ENCODE measurements around the gene CCL15. TPM values are rescaled to one million over a fixed set of nuclear protein-coding genes. Genes with fewer than 3 reads are reported as not detected.
A peak's percentile ranks its signal among the peaks of the same experiment; 100 is the strongest.

The CCL15 gene
- total and polyA plus RNA-seq, 2 of the 13 experiments (the other 11 are each of a cell fraction or from before 2014, with no cell fraction given): 29.2 to 45.9 TPM

GRCh38 chr17:36000732-36001109, 632 bp downstream of the CCL15 start (continued):
- no peak for TF ChIP-seq ZNF724P (CRISPR knock-in tag; IDR thresholded peaks at IDR 0.05; ENCODE audit: borderline replicate concordance)
- TF ChIP-seq TERF1 (CRISPR knock-in tag; IDR thresholded peaks at IDR 0.05): no peak
- no peak for TF ChIP-seq ZNF234 (CRISPR knock-in tag; conservative IDR thresholded peaks at IDR 0.05)
- TF ChIP-seq THAP8 (CRISPR knock-in tag; IDR thresholded peaks at IDR 0.05; ENCODE audit: borderline replicate concordance): no peak
- TF ChIP-seq ZFYVE20 (CRISPR knock-in tag; IDR thresholded peaks at IDR 0.05; ENCODE audit: borderline replicate concordance, low read depth): no peak
- TF ChIP-seq ZNF274 (CRISPR knock-in tag; IDR thresholded peaks at IDR 0.05): no peak
- TF ChIP-seq REL (CRISPR knock-in tag; conservative IDR thresholded peaks at IDR 0.05): no peak
- TF ChIP-seq XRCC5 (optimal IDR thresholded peaks at IDR 0.05; ENCODE audit: low read length): peak; percentile 8
- peak; percentile 78 for TF ChIP-seq NCOA2 (CRISPR knock-in tag; IDR thresholded peaks at IDR 0.05)
- TF ChIP-seq ZBTB40 (IDR thresholded peaks at IDR 0.05): no peak
- TF ChIP-seq ZBTB40 (CRISPR knock-in tag; IDR thresholded peaks at IDR 0.05): no peak
- TF ChIP-seq SIX4 (CRISPR knock-in tag; IDR thresholded peaks at IDR 0.05): no peak
- peak; percentile 53; the same call in 1 of the 2 replicates for TF ChIP-seq ZNF414 (CRISPR knock-in tag; IDR thresholded peaks at IDR 0.05)
- TF ChIP-seq ZNF709 (CRISPR knock-in tag; IDR thresholded peaks at IDR 0.05): no peak
- TF ChIP-seq ZNF563 (CRISPR knock-in tag; IDR thresholded peaks at IDR 0.05): no peak
- TF ChIP-seq CBX2 (IDR thresholded peaks at IDR 0.05; ENCODE audit: low read depth, low read length): no peak
- no peak for TF ChIP-seq CBX2 (CRISPR knock-in tag; IDR thresholded peaks at IDR 0.05; ENCODE audit: low read depth)
- peak; percentile 68; the same call in 1 of the 2 replicates for TF ChIP-seq SOX5 (CRISPR knock-in tag; IDR thresholded peaks at IDR 0.05; ENCODE audit: borderline replicate concordance)
- TF ChIP-seq CHD4 (IDR thresholded peaks at IDR 0.05; ENCODE audit: borderline replicate concordance, low read length): no peak
- no peak for TF ChIP-seq ZNF451 (CRISPR knock-in tag; IDR thresholded peaks at IDR 0.05)
